DOHH2 (cell line): ENCODE measurements around the gene RGS17.
"Not testable (repeated sequence)": the region's sequence is repeated elsewhere in the genome, so short reads cannot be mapped to it uniquely, and the experiment has no call there.

Source experiments
- H3F3A ChIP-seq: fragments of 200-600 bp; sonication (generic), shearing (Covaris generic); 2 replicates; pipeline ENCODE4 v1.6.0; 2016; ENCODE audit warnings: antibody characterized with exemption, mild to moderate bottlenecking; ENCODE audit not compliant: control insufficient read depth, insufficient read depth
- H3K27ac ChIP-seq: fragments of 200-600 bp; sonication (generic); 2 replicates; pipeline ENCODE4 v1.5.1; 2014; ENCODE audit warnings: low read depth, mild to moderate bottlenecking, low read length, moderate library complexity
- H3K27me3 ChIP-seq: fragments of 200-600 bp; sonication (generic); 2 replicates; pipeline ENCODE4 v1.6.1; 2014; ENCODE audit warnings: mild to moderate bottlenecking, low read length, mixed read lengths; ENCODE audit not compliant: control insufficient read depth
- H3K36me3 ChIP-seq: fragments of 200-600 bp; sonication (generic); 2 replicates; pipeline ENCODE4 v1.6.1; 2014; ENCODE audit warnings: mild to moderate bottlenecking, low read length, moderate library complexity, mixed read lengths; ENCODE audit not compliant: control insufficient read depth
- H3K4me1 ChIP-seq: fragments of 200-600 bp; sonication (generic); 2 replicates; pipeline ENCODE4 v1.6.1; 2014; ENCODE audit warnings: mild to moderate bottlenecking, low read length, mixed read lengths; ENCODE audit not compliant: control insufficient read depth
- H3K4me2 ChIP-seq: fragments of 200-600 bp; sonication (generic); 2 replicates; pipeline ENCODE4 v1.6.0; 2014; ENCODE audit warnings: mild to moderate bottlenecking, low read length, moderate library complexity
- H3K4me3 ChIP-seq: fragments of 200-600 bp; sonication (generic); 2 replicates; pipeline ENCODE4 v1.5.1; 2014; ENCODE audit warnings: mild to moderate bottlenecking, low read length, mixed read lengths
- H3K79me2 ChIP-seq: fragments of 200-600 bp; sonication (generic); 2 replicates; pipeline ENCODE4 v1.6.1; 2014; ENCODE audit warnings: mild to moderate bottlenecking, low read length, mixed read lengths; ENCODE audit not compliant: control insufficient read depth
- H3K9me2 ChIP-seq: fragments of 200-600 bp; sonication (generic); replicated peaks from 2 replicates; pipeline ENCODE4 v1.6.1; 2014; ENCODE audit warnings: mild to moderate bottlenecking, low read length, mixed read lengths; ENCODE audit not compliant: control insufficient read depth
- H3K9me3 ChIP-seq: fragments of 200-600 bp; sonication (generic); 2 replicates; pipeline ENCODE4 v1.6.1; 2014; ENCODE audit warnings: antibody characterized with exemption, low read length, mixed read lengths; ENCODE audit not compliant: control insufficient read depth, insufficient read depth
- H4K20me1 ChIP-seq: fragments of 200-600 bp; sonication (generic); 2 replicates; pipeline ENCODE4 v1.6.0; 2014; ENCODE audit warnings: low read depth, mild to moderate bottlenecking, antibody characterized with exemption, low read length, moderate library complexity; ENCODE audit not compliant: control insufficient read depth, insufficient read depth
- CTCF ChIP-seq: fragments of 200-600 bp; sonication (generic); IDR thresholded peaks from one replicate; pipeline ENCODE4 v1.5.1; 2014; ENCODE audit warnings: antibody characterized with exemption, mild to moderate bottlenecking, low read depth, low read length; ENCODE audit not compliant: poor library complexity, severe bottlenecking
- EZH2phosphoT487 ChIP-seq: fragments of 200-600 bp; sonication (generic); IDR thresholded peaks from 2 replicates; pipeline ENCODE4 v1.6.1; 2017; ENCODE audit warnings: borderline replicate concordance, mild to moderate bottlenecking, antibody characterized with exemption, low read length, moderate library complexity, mixed read lengths

Gene RGS17

GRCh38 chr6:153117986-153118879 is 12.8 kb downstream of the RGS17 start:
- Histone ChIP-seq H3K9me2 (no peaks in the 10 kb centered on the region), H3K36me3 (no peaks in the 10 kb centered on the region), H3K27ac (no peak overlapping the region), H3K4me1 (no peaks in the 10 kb centered on the region), H3K9me3 (no peaks in the 10 kb centered on the region), H4K20me1 (no peaks in the 10 kb centered on the region), H3K4me2 (no peak overlapping the region), H3K27me3 (no peaks in the 10 kb centered on the region), H3F3A (no peaks in the 10 kb centered on the region), H3K4me3 (no peak overlapping the region), H3K79me2 (no peaks in the 10 kb centered on the region)
- no peak for TF ChIP-seq EZH2phosphoT487
- no peak for TF ChIP-seq CTCF

- not testable (repeated sequence) for H3K79me2 ChIP-seq
Observed at GRCh38 chr6:153111082-153111481, 20.0 kb downstream of the RGS17 start.

DNA sequence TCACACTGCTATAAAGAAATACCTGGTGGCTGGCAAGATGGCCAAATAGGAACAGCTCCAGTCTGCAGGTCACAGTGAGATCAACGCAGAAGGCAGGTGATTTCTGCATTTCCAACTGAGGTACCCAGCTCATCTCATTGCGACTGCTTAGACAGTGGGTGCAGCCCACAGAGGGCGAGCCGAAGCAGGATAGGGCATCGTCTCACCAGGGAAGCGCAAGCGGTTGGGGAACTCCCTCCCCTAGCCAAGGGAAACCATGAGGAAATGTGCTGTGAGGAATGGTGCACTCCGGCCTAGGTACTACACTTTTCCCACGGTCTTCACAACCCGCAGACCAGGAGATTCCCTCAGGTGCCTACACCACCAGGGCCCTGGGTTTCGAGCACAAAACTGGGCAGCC is 20.5 kb downstream of the RGS17 start:
- H4K20me1 ChIP-seq, H3K4me2 ChIP-seq, H3K27me3 ChIP-seq, H3K79me2 ChIP-seq, H3K4me1 ChIP-seq, H3K9me2 ChIP-seq, H3K27ac ChIP-seq, H3K9me3 ChIP-seq, H3K36me3 ChIP-seq, H3F3A ChIP-seq, H3K4me3 ChIP-seq: not testable (repeated sequence)

More at GRCh38 chr6:153111082-153111481, 20.0 kb downstream of the RGS17 start:
- not testable (repeated sequence) for H3F3A ChIP-seq, H4K20me1 ChIP-seq, H3K36me3 ChIP-seq, H3K9me3 ChIP-seq, H3K4me2 ChIP-seq, H3K27me3 ChIP-seq, H3K9me2 ChIP-seq, H3K27ac ChIP-seq, H3K4me3 ChIP-seq, H3K4me1 ChIP-seq

DNA sequence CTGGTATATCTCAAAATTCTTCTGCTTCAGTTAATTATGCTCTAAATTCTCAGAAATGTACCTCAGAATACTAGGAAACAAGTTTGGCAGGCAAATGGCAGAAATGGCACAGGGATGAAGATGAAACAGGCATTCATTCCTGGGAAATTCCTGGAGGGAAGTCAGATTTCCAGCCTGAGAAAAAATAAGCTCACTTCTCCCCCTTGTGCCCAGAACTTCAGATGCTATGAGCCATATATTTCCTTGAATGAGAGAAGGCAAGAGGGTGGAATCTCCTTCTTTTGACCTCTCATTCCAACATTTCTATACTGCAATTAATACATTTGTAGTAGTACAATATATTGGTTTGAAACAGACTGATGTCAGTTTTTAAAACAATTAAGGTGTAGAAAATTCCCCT is 22.8 kb downstream of the RGS17 start:
- Histone ChIP-seq H3K4me1 (no peaks in the 10 kb centered on the region), H3K27me3 (no peaks in the 10 kb centered on the region), H3K36me3 (no peaks in the 10 kb centered on the region), H3K79me2 (no peaks in the 10 kb centered on the region), H3K4me2 (no peak overlapping the region), H4K20me1 (no peaks in the 10 kb centered on the region), H3K9me3 (no peaks in the 10 kb centered on the region), H3K9me2 (no peaks in the 10 kb centered on the region), H3K27ac (no peak overlapping the region), H3K4me3 (no peak overlapping the region), H3F3A (no peaks in the 10 kb centered on the region)
- TF ChIP-seq CTCF (no peak), EZH2phosphoT487 (no peak)
